Kidney (tissue), 14 donors: ENCODE data around the gene MRPL44. TPM values are rescaled to one million over a fixed set of nuclear protein-coding genes. Genes with fewer than 3 reads are reported as not detected.

ENCODE experiments used
- DNase-seq, 5 donors: peaks; one replicate each; pipeline ENCODE4 v3.0.0-alpha.2; 2013 to 2020
- FAIRE-seq: peaks from 2 replicates; lab custom pipeline; 2012; peaks lifted over from hg19 to GRCh38; lab: Jason Lieb, UNC
- H3K27ac ChIP-seq, 2 donors: one replicate each; pipeline ENCODE4 v1.7.0; 2013; ENCODE audit warnings: low read depth in 2 of 2, low read length in 2 of 2, inconsistent platforms in 1 of 2
- H3K27me3 ChIP-seq: one replicate; pipeline ENCODE4 v1.7.1; 2013; ENCODE audit warnings: low read length, inconsistent platforms; ENCODE audit not compliant: control insufficient read depth, insufficient read depth
- H3K36me3 ChIP-seq, 3 donors: one replicate each; pipeline versions ENCODE4 v1.7.0 to v1.7.1; 2013; ENCODE audit warnings: low read length in 3 of 3, control low read depth in 1 of 3, inconsistent platforms in 1 of 3; ENCODE audit not compliant: insufficient read depth in 3 of 3, control insufficient read depth in 2 of 3
- H3K4me1 ChIP-seq, 3 donors: one replicate each; pipeline versions ENCODE4 v1.7.0 to v1.7.1; 2013; ENCODE audit warnings: low read length in 3 of 3, inconsistent platforms in 1 of 3, low read depth in 1 of 3; ENCODE audit not compliant: control insufficient read depth in 2 of 3, insufficient read depth in 2 of 3
- H3K4me3 ChIP-seq, 3 donors: one replicate each; pipeline versions ENCODE4 v1.7.0 to v1.8.1; 2013; ENCODE audit warnings: low read length in 3 of 3, control low read depth in 1 of 3, inconsistent platforms in 1 of 3
- H3K9ac ChIP-seq, 3 donors: one replicate each; pipeline versions ENCODE4 v1.7.0 to v1.7.1; 2013; ENCODE audit warnings: low read length in 3 of 3, control low read depth in 1 of 3, inconsistent platforms in 1 of 3
- H3K9me3 ChIP-seq, 3 donors: one replicate each; pipeline versions ENCODE4 v1.7.0 to v1.7.1; 2013; ENCODE audit warnings: low read length in 3 of 3, control low read depth in 1 of 3, inconsistent platforms in 1 of 3; ENCODE audit not compliant: control insufficient read depth in 2 of 3, insufficient read depth in 1 of 3
- CTCF ChIP-seq: IDR thresholded peaks from 3 replicates; pipeline ENCODE4 v1.5.1; 2012; ENCODE audit warnings: mild to moderate bottlenecking, moderate library complexity, borderline replicate concordance; ENCODE audit not compliant: insufficient read depth; ENCODE audit errors: extremely low read depth
- intact Hi-C: fragments of 100-400 bp; cut with DNase I; formaldehyde crosslinking; loops from one replicate; pipeline ENCODE4 v1.11.1; 2022
- polyA plus RNA-seq: library from polyadenylated mRNA; stranded (reverse); fragments of 350-450 nt; fragmentation: Illumina TruSeq; extraction: RNeasy Lipid Tissue Mini Kit (QIAGEN cat#74804); gene quantifications from one replicate; pipeline ENCODE4 v1.2.3, GENCODE V29; 2014; ENCODE audit warnings: low read depth, low replicate concordance; ENCODE audit not compliant: insufficient read depth
- total RNA-seq: library from RNA; stranded (reverse); fragmentation: NEBNext Ultra II Directional; extraction: Animal tissue kit (Norgen Biotek cat#: 25700); gene quantifications from one replicate; pipeline ENCODE4 v1.2.1, GENCODE V29; 2021
- donor health status: control.
- donor health status: control.
- donor health status: control.
- donor health status: control.
- donor health status: control.
- donor health status: DM: yes; HTN: yes; CAD: no.
- donor health status: Normal renal cell carcinoma (clear cell type).

Gene MRPL44
- total and polyA plus RNA-seq, 2 donors from 2014 or later = 24.2 to 52.7 TPM

GRCh38 chr2:223971731-223972130 is 14.5 kb downstream of the MRPL44 start:
- no peak for TF ChIP-seq CTCF
- H3K9ac ChIP-seq = no peak overlapping the region
- no peak for FAIRE-seq
- no peak overlapping the region for H3K4me3 ChIP-seq
- intact Hi-C loops = no loop called here
- no peak for DNase-seq
- H3K27ac ChIP-seq = no peak overlapping the region
- peaks cover 0 to 2% (median 0%) of the 10 kb centered on the region in 3 donors for H3K4me1 ChIP-seq
- H3K36me3 ChIP-seq = peaks cover 0 to 8% (median 0%) of the 10 kb centered on the region in 3 donors
- no peaks in the 10 kb centered on the region for H3K27me3 ChIP-seq
- no peaks in the 10 kb centered on the region for H3K9me3 ChIP-seq

- Histone ChIP-seq H3K27ac (no peak overlapping the region), H3K36me3 (no peaks in the 10 kb centered on the region), H3K4me3 (no peak overlapping the region), H3K9ac (no peak overlapping the region), H3K27me3 (no peaks in the 10 kb centered on the region), H3K9me3 (no peaks in the 10 kb centered on the region), H3K4me1 (peaks cover 0 to 2% (median 0%) of the 10 kb centered on the region in 3 donors)
- FAIRE-seq = no peak
- TF ChIP-seq CTCF = no peak
- DNase-seq = no peak
- intact Hi-C loops = no loop called here
Measured at GRCh38 chr2:223972656-223973102, 15.4 kb downstream of the MRPL44 start.

GRCh38 chr2:223973606-223974005 is 16.3 kb downstream of the MRPL44 start:
- peaks cover 0 to 2% (median 0%) of the 10 kb centered on the region in 3 donors for H3K4me1 ChIP-seq
- intact Hi-C loops = no loop called here
- no peak overlapping the region for H3K4me3 ChIP-seq
- no peaks in the 10 kb centered on the region for H3K27me3 ChIP-seq
- H3K9me3 ChIP-seq = no peaks in the 10 kb centered on the region
- H3K36me3 ChIP-seq = no peaks in the 10 kb centered on the region
- DNase-seq (no peak), FAIRE-seq (no peak)
- TF ChIP-seq CTCF = no peak
- H3K27ac ChIP-seq = no peak overlapping the region
- no peak overlapping the region for H3K9ac ChIP-seq
